AG04450 (cell line): ENCODE data around the gene ZIC4. TPM values are rescaled to one million over a fixed set of nuclear protein-coding genes. Genes with fewer than 3 reads are reported as not detected.

Source experiments
- CTCF ChIA-PET: fragments of 300-600, 350-600 bp; formaldehyde crosslinking; extraction: SDS; loops from one replicate; lab custom pipeline; 2022; ENCODE audit warnings: antibody characterized with exemption, inconsistent platforms; lab: Charles Lee
- POLR2A ChIA-PET: fragments of 350-600 bp; formaldehyde crosslinking; extraction: SDS; loops from one replicate; lab custom pipeline; 2021; ENCODE audit warnings: antibody characterized with exemption, inconsistent platforms; lab: Yijun Ruan, JAX
- DNase-seq: peaks from one replicate; pipeline ENCODE4 v3.0.0-alpha.2; 2011; ENCODE audit warnings: low read depth, low spot score
- H3K27ac ChIP-seq: one replicate; pipeline ENCODE4 v1.5.1; 2012; ENCODE audit warnings: low read depth, low read length, control low read depth
- H3K27me3 ChIP-seq: one replicate; pipeline ENCODE4 v1.6.0; 2012; ENCODE audit warnings: low read length; ENCODE audit not compliant: control insufficient read depth, insufficient read depth
- H3K4me3 ChIP-seq: 2 replicates; pipeline ENCODE4 v1.5.1; 2011; ENCODE audit warnings: mild to moderate bottlenecking, low read depth, low read length, control low read depth
- H3K9me3 ChIP-seq: 2 replicates; pipeline ENCODE4 v1.5.1; 2012; ENCODE audit warnings: low read length; ENCODE audit not compliant: control insufficient read depth, insufficient read depth
- polyA minus RNA-seq: library from RNA; depleted of rRNA, polyadenylated mRNA; stranded (reverse); fragments of >200 nt; gene quantifications from 2 replicates; pipeline ENCODE4 v1.2.3, GENCODE V29; 2011; rRNA and poly(A)+ RNA removed
- polyA plus RNA-seq: library from polyadenylated mRNA; depleted of rRNA; stranded (reverse); fragments of >200 nt; gene quantifications from 2 replicates; pipeline ENCODE4 v1.2.3, GENCODE V29; 2011; rRNA removed
- TF ChIP-seq, protein P1 (sequence below): IDR thresholded peaks from 2 replicates; pipeline ENCODE4 v1.5.1; 2011; ENCODE audit warnings: low read depth, low read length, control low read depth, inconsistent platforms

The ZIC4 gene
- not detected in 2 replicates for polyA plus RNA-seq
- not detected in 2 replicates for polyA minus RNA-seq

- ChIA-PET CTCF (no interaction called here), POLR2A (no interaction called here)
- no peak for DNase-seq
- H3K9me3 ChIP-seq: peaks cover 20% of the 10 kb centered on the region; the same call in 1 of the 2 replicates
- peaks cover 89% of the 10 kb centered on the region for H3K27me3 ChIP-seq
- no peak within 1 kb of the TSS for H3K27ac ChIP-seq
- TF ChIP-seq, protein P1, sequence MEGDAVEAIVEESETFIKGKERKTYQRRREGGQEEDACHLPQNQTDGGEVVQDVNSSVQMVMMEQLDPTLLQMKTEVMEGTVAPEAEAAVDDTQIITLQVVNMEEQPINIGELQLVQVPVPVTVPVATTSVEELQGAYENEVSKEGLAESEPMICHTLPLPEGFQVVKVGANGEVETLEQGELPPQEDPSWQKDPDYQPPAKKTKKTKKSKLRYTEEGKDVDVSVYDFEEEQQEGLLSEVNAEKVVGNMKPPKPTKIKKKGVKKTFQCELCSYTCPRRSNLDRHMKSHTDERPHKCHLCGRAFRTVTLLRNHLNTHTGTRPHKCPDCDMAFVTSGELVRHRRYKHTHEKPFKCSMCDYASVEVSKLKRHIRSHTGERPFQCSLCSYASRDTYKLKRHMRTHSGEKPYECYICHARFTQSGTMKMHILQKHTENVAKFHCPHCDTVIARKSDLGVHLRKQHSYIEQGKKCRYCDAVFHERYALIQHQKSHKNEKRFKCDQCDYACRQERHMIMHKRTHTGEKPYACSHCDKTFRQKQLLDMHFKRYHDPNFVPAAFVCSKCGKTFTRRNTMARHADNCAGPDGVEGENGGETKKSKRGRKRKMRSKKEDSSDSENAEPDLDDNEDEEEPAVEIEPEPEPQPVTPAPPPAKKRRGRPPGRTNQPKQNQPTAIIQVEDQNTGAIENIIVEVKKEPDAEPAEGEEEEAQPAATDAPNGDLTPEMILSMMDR: no peak
- H3K4me3 ChIP-seq: no peak within 1 kb of the TSS
Observed at GRCh38 chr3:147406028-147406931, at the start of gene ZIC4. Gene ZIC4 (minus strand): TSS chr3:147406543. CDS start chr3:147402797, 3,746 bp downstream.

DNA sequence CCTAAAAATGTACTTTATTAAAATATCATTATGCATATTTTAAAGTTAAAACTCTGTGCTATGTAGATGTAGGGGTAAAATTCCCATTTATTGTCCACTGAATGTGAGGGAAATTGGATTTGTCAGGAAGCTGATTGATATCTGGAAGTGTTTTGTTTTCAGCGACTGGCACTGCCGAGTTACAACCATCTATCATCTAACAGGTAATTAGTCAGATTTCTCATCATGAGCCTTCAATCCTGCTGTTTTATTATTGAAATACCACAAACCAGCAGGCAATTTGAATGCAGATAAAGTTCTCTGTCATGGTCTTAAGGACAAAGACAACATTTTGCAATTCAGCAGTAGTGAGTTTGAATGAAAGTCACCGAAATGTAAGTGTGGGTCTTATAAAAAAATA is 43.3 kb upstream of the ZIC4 start:
- TF ChIP-seq, protein P1: no peak
- H3K4me3 ChIP-seq: no peak overlapping the region
- CTCF ChIA-PET: no interaction called here
- no peaks in the 10 kb centered on the region for H3K9me3 ChIP-seq
- no peak for DNase-seq
- POLR2A ChIA-PET: no interaction called here
- no peaks in the 10 kb centered on the region for H3K27me3 ChIP-seq
- no peak overlapping the region for H3K27ac ChIP-seq

DNA sequence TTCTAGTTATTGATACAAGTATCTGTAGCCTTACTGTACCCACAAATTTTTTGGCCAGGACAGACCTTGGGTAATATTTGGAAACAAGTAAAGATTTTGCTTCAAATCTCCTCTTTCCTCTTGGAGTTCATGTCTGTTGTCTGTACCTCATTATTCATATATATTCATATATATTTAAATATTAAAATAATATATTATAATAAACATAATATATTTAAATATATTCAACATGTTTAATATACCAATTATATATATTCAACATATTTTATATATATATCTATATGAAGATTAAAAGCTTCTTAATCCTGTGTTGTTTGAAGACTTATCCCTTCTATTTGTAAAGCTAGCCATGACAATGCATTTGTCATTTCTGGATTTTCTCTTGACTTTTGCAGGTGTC is 40.9 kb upstream of the ZIC4 start:
- Histone ChIP-seq H3K27me3 (no peaks in the 10 kb centered on the region), H3K27ac (no peak overlapping the region), H3K9me3 (no peaks in the 10 kb centered on the region), H3K4me3 (no peak overlapping the region)
- ChIA-PET CTCF (no interaction called here), POLR2A (no interaction called here)
- TF ChIP-seq, protein P1: no peak
- DNase-seq: no peak

- DNase-seq: no peak
- Histone ChIP-seq H3K27me3 (peaks cover 4% of the 10 kb centered on the region), H3K4me3 (no peak overlapping the region), H3K9me3 (no peaks in the 10 kb centered on the region), H3K27ac (no peak overlapping the region)
- TF ChIP-seq, protein P1: no peak
- ChIA-PET POLR2A (no interaction called here), CTCF (no interaction called here)
Observed at GRCh38 chr3:147431751-147432150, 25.4 kb upstream of the ZIC4 start.

DNA sequence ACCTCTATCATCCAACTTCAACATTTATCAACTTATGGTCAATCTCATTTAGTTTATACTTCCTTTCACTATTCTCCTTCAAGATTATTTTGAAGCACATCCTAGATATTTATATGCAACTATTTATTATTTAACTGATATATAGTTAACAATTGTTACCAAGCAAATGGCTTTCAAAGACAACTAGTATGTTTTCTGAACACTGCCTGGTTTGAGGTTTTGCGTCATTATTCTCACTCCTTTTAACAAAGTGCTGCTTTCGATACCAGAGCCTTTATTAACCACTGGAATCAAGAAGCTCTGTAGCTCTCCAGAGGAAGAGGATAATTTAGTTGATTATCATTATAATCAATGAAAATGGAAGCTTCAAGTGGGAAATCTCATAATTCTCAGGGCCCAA is 22.4 kb upstream of the ZIC4 start:
- no peak for DNase-seq
- peaks cover 20% of the 10 kb centered on the region for H3K27me3 ChIP-seq
- peaks cover 3% of the 10 kb centered on the region; the same call in 1 of the 2 replicates for H3K9me3 ChIP-seq
- H3K27ac ChIP-seq: no peak overlapping the region
- POLR2A ChIA-PET: no interaction called here
- TF ChIP-seq, protein P1: no peak
- no peak overlapping the region for H3K4me3 ChIP-seq
- CTCF ChIA-PET: no interaction called here
